IMR-90 (cell line): ENCODE results near the gene RNH1. TPM values are rescaled to one million over a fixed set of nuclear protein-coding genes. Genes with fewer than 3 reads are reported as not detected.
A peak's percentile ranks its signal among the peaks of the same experiment; 100 is the strongest.

ENCODE experiments used
- ATAC-seq: fragments of 200-7000 bp; cut with Tn5 transposase; 2 replicates; pipeline ENCODE4 v1.9.1; 2020; ENCODE audit warnings: low read depth, mild to moderate bottlenecking, moderate library complexity
- BruUV-seq: library from RNA; stranded (reverse); fragments of 400-500 nt; replicated peaks from 2 replicates; lab custom pipeline; 2021; lab: Mats Ljungman, UMichigan
- CTCF ChIA-PET: fragments of 300-600 bp; formaldehyde crosslinking; extraction: SDS; loops from one replicate; lab custom pipeline; 2021; ENCODE audit warnings: antibody characterized with exemption; lab: Yijun Ruan, JAX
- POLR2A ChIA-PET: fragments of 300-600 bp; sonication (Branson Sonifier 250); formaldehyde crosslinking; loops from one replicate; lab custom pipeline; 2022; ENCODE audit warnings: antibody characterized with exemption; ENCODE audit not compliant: unreplicated experiment; lab: Charles Lee
- DNase-seq: peaks from one replicate; pipeline ENCODE4 v3.0.0; 2013
- H2AFZ ChIP-seq: replicated peaks from 2 replicates; pipeline ENCODE3; 2013; ENCODE audit warnings: low read length, mild to moderate bottlenecking; ENCODE audit not compliant: poor library complexity
- H2AK5ac ChIP-seq: 2 replicates; pipeline ENCODE4 v1.6.1; 2013; ENCODE audit warnings: low read depth, low read length, inconsistent platforms
- H2AK9ac ChIP-seq: replicated peaks from 2 replicates; pipeline ENCODE3; 2013; ENCODE audit warnings: mild to moderate bottlenecking, low read depth, low read length, moderate library complexity; ENCODE audit not compliant: poor library complexity
- H2BK120ac ChIP-seq: 2 replicates; pipeline ENCODE4 v1.6.1; 2013; ENCODE audit warnings: low read depth, low read length, inconsistent platforms
- H2BK15ac ChIP-seq: 3 replicates; pipeline ENCODE4 v1.6.1; 2013; ENCODE audit warnings: low read depth, low read length, inconsistent platforms
- H2BK20ac ChIP-seq: 2 replicates; pipeline ENCODE4 v1.6.1; 2013; ENCODE audit warnings: low read depth, mild to moderate bottlenecking, inconsistent platforms, low read length, moderate library complexity
- H2BK5ac ChIP-seq: 2 replicates; pipeline ENCODE4 v1.6.1; 2013; ENCODE audit warnings: mild to moderate bottlenecking, low read depth, low read length, inconsistent platforms; ENCODE audit not compliant: poor library complexity, severe bottlenecking
- H3K14ac ChIP-seq: replicated peaks from 2 replicates; pipeline ENCODE4 v1.6.1; 2013; ENCODE audit warnings: low read depth, low read length, inconsistent platforms
- H3K18ac ChIP-seq: 2 replicates; pipeline ENCODE4 v1.6.1; 2013; ENCODE audit warnings: low read depth, low read length, control low read depth
- H3K23ac ChIP-seq: 2 replicates; pipeline ENCODE4 v1.6.1; 2013; ENCODE audit warnings: low read depth, low read length, inconsistent platforms
- H3K27ac ChIP-seq: 2 replicates; pipeline ENCODE4 v1.5.1; 2013; ENCODE audit warnings: mild to moderate bottlenecking, control low read depth, low read length; ENCODE audit not compliant: insufficient read depth
- H3K27me3 ChIP-seq: 2 replicates; pipeline ENCODE4 v1.6.1; 2013; ENCODE audit warnings: low read length; ENCODE audit not compliant: control insufficient read depth, insufficient read depth
- H3K36me3 ChIP-seq: 2 replicates; pipeline ENCODE4 v1.6.1; 2013; ENCODE audit warnings: low read length, mixed read lengths; ENCODE audit not compliant: control insufficient read depth, insufficient read depth
- H3K4ac ChIP-seq: 2 replicates; pipeline ENCODE4 v1.6.1; 2013; ENCODE audit warnings: low read depth, low read length, inconsistent platforms
- H3K4me1 ChIP-seq: 2 replicates; pipeline ENCODE4 v1.6.1; 2013; ENCODE audit warnings: low read length, mixed read lengths; ENCODE audit not compliant: control insufficient read depth, insufficient read depth
- H3K4me2 ChIP-seq: 2 replicates; pipeline ENCODE4 v1.6.1; 2013; ENCODE audit warnings: low read depth, mild to moderate bottlenecking, control low read depth, low read length, moderate library complexity
- H3K4me3 ChIP-seq: 2 replicates; pipeline ENCODE4 v1.5.1; 2013; ENCODE audit warnings: low read depth, mild to moderate bottlenecking, control low read depth, low read length, moderate library complexity; ENCODE audit not compliant: insufficient read depth
- H3K56ac ChIP-seq: 2 replicates; pipeline ENCODE4 v1.6.1; 2013; ENCODE audit warnings: low read length, inconsistent platforms; ENCODE audit not compliant: insufficient read depth; ENCODE audit errors: extremely low read depth
- H3K79me1 ChIP-seq, 2 experiments: 2 replicates each; pipeline ENCODE4 v1.6.1; 2013; ENCODE audit warnings: low read length in 2 of 2, inconsistent platforms in 1 of 2, low read depth in 1 of 2
- H3K9ac ChIP-seq: 2 replicates; pipeline ENCODE4 v1.6.1; 2013; ENCODE audit warnings: low read depth, low read length, control low read depth
- H3K9me1 ChIP-seq: 2 replicates; pipeline ENCODE4 v1.6.1; 2013; ENCODE audit warnings: low read length, inconsistent platforms; ENCODE audit not compliant: insufficient read depth
- H3K9me3 ChIP-seq: 2 replicates; pipeline ENCODE4 v1.6.1; 2013; ENCODE audit warnings: low read length; ENCODE audit not compliant: control insufficient read depth, insufficient read depth
- H4K20me1 ChIP-seq: 2 replicates; pipeline ENCODE4 v1.6.1; 2013; ENCODE audit warnings: low read length, inconsistent platforms; ENCODE audit not compliant: insufficient read depth
- H4K5ac ChIP-seq: 2 replicates; pipeline ENCODE4 v1.6.1; 2013; ENCODE audit warnings: mild to moderate bottlenecking, low read depth, low read length, control low read depth
- H4K8ac ChIP-seq, 2 experiments: 2 replicates each; pipeline ENCODE4 v1.6.1; 2013; ENCODE audit warnings: low read depth in 2 of 2, low read length in 2 of 2, control low read depth in 1 of 2, inconsistent platforms in 1 of 2
- H4K91ac ChIP-seq: 2 replicates; pipeline ENCODE4 v1.6.1; 2013; ENCODE audit warnings: low read depth, low read length, inconsistent platforms; ENCODE audit not compliant: insufficient read depth
- BHLHE40 ChIP-seq: fragments of 150-350 bp; IDR thresholded peaks from 2 replicates; pipeline ENCODE4 v1.6.1; 2016; ENCODE audit warnings: mild to moderate bottlenecking, low read depth, low read length
- CEBPB ChIP-seq: IDR thresholded peaks from 2 replicates; pipeline ENCODE4 v1.6.1; 2012; ENCODE audit warnings: low read depth, low read length, improper control_type of control experiment
- CHD1 ChIP-seq: IDR thresholded peaks from 2 replicates; pipeline ENCODE4 v1.6.1; 2012; ENCODE audit warnings: low read depth, low read length, improper control_type of control experiment
- FOS ChIP-seq: fragments of 150-350 bp; IDR thresholded peaks from 2 replicates; pipeline ENCODE4 v1.6.1; 2016; ENCODE audit warnings: low read depth, low read length
- MAZ ChIP-seq: IDR thresholded peaks from 2 replicates; pipeline ENCODE4 v1.6.1; 2012; ENCODE audit warnings: low read depth, mild to moderate bottlenecking, low read length, improper control_type of control experiment, moderate library complexity, borderline replicate concordance
- MXI1 ChIP-seq: IDR thresholded peaks from 2 replicates; pipeline ENCODE4 v1.6.1; 2012; ENCODE audit warnings: low read depth, mild to moderate bottlenecking, low read length, moderate library complexity, borderline replicate concordance
- NFE2L2 ChIP-seq: fragments of 150-350 bp; IDR thresholded peaks from 2 replicates; pipeline ENCODE4 v1.6.1; 2016; ENCODE audit warnings: low read depth, mild to moderate bottlenecking, low read length
- POLR2A ChIP-seq: IDR thresholded peaks from 2 replicates; pipeline ENCODE4 v1.6.1; 2012; ENCODE audit warnings: mild to moderate bottlenecking, low read depth, low read length
- RAD21 ChIP-seq: IDR thresholded peaks from 2 replicates; pipeline ENCODE4 v1.6.1; 2012; ENCODE audit warnings: low read length, improper control_type of control experiment
- RCOR1 ChIP-seq: IDR thresholded peaks from 2 replicates; pipeline ENCODE4 v1.6.1; 2012; ENCODE audit warnings: mild to moderate bottlenecking, low read length, improper control_type of control experiment; ENCODE audit not compliant: insufficient replicate concordance
- RFX5 ChIP-seq: IDR thresholded peaks from 2 replicates; pipeline ENCODE4 v1.8.0; 2012; ENCODE audit warnings: low read depth, mild to moderate bottlenecking, low read length, moderate library complexity
- SMC3 ChIP-seq: fragments of 150-350 bp; IDR thresholded peaks from 2 replicates; pipeline ENCODE4 v1.6.1; 2016; ENCODE audit warnings: low read depth, mild to moderate bottlenecking, antibody characterized with exemption, low read length, moderate library complexity
- WGBS, 2 experiments: methylation state at CpG; one replicate each; pipeline versions ENCODE4 v1.1.5 to v1.1.7; 2013; ENCODE audit warnings: missing lambda C conversion rate in 2 of 2; ENCODE audit not compliant: insufficient read length in 1 of 2; ENCODE audit errors: extremely low coverage in 2 of 2; 5-methylcytosine and 5-hydroxymethylcytosine counted together
- dilution Hi-C: fragments of 300-500 bp; cut with HindIII; formaldehyde crosslinking; loops from one replicate; pipeline ENCODE4 v1.14.3; 2018; ENCODE audit warnings: low sequenced_read_pairs; ENCODE audit not compliant: unreplicated experiment
- in situ Hi-C: fragments of 300-500 bp; cut with MboI; formaldehyde crosslinking; loops from 3 replicates; pipeline ENCODE4 v1.14.3; 2019; ENCODE audit warnings: low sequenced_read_pairs, inconsistent platforms, mixed read lengths
- intact Hi-C: fragments of 100-400 bp; cut with micrococcal nuclease; formaldehyde crosslinking; loops from 2 replicates; pipeline ENCODE4 v1.10.0; 2022
- polyA plus RNA-seq, 3 experiments: library from polyadenylated mRNA; depleted of rRNA; stranded (reverse); fragments of >200 nt; gene quantifications; 2 replicates each; pipeline ENCODE4 v1.2.3, GENCODE V29; 2012; ENCODE audit warnings: low replicate concordance in 1 of 3
- total RNA-seq: library from RNA; depleted of rRNA; stranded (reverse); fragments of >200 nt; gene quantifications from 2 replicates; pipeline ENCODE4 v1.2.3, GENCODE V29; 2012
- TF ChIP-seq, protein P1 (sequence below): fragments of 150-350 bp; IDR thresholded peaks from 2 replicates; pipeline ENCODE4 v1.6.1; 2017; ENCODE audit warnings: mild to moderate bottlenecking, antibody characterized with exemption, low read length, low read depth
- TF ChIP-seq, protein P2 (sequence below): conservative IDR thresholded peaks from 2 replicates; pipeline ENCODE4 v1.5.1; 2012; ENCODE audit warnings: mild to moderate bottlenecking, low read depth, low read length, improper control_type of control experiment
- TF ChIP-seq, protein P3 (sequence below): fragments of 150-350 bp; IDR thresholded peaks from 2 replicates; pipeline ENCODE4 v1.6.1; 2016; ENCODE audit warnings: low read depth, mild to moderate bottlenecking, low read length, moderate library complexity, borderline replicate concordance

RNH1 gene
- total and polyA plus RNA-seq, 2 of the 4 experiments (the other 2 are of a cell fraction) = 138 to 247 TPM

DNA sequence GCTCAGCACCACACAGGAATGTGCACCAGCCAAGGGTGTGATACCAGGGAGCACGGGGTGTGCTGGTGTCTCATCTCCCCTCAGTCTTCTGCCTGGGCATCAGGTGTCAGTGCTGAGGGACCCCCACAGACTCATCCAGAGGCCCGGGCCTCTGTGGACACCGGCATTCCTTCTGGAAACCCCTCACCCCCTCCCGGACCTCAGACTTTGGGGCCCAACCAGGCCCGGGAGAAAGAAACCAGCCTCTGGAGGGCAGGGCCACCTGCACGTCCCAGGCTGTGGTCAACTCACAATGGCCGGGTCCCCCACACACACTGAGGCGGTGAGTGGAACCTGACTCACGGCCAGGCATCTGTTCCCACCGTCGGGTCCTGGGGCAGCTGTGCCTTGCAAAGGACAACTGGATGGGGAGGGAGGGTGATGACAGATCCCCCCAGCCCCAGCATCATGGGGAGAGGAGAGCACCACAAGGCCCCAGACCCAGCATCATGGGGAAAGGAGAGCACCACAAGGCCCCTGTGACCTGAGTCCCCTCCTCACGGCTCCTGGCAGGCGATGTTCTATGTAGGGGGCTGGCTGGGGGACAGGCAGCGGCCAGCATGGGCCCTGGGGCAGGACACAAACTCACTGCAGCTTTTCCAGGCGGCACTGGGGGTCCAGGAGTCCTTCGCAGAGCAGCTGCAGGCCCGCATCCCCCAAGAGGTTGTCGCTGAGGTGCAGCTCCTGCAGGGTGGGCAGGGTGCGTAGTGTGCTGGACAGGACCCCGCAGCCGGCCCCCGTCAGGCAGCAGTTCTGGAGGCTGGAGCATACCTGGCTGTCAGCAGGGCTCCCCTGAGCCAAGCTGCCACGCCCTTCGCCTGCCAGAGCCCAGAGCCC is 7.6 kb downstream of the RNH1 start:
- no peak for DNase-seq
- TF ChIP-seq CEBPB (no peak), MAZ (no peak), RAD21 (no peak), SMC3 (no peak), FOS (no peak), RCOR1 (no peak), BHLHE40 (no peak), CHD1 (no peak), NFE2L2 (no peak), RFX5 (no peak), POLR2A (no peak), MXI1 (no peak)
- TF ChIP-seq, protein P1, sequence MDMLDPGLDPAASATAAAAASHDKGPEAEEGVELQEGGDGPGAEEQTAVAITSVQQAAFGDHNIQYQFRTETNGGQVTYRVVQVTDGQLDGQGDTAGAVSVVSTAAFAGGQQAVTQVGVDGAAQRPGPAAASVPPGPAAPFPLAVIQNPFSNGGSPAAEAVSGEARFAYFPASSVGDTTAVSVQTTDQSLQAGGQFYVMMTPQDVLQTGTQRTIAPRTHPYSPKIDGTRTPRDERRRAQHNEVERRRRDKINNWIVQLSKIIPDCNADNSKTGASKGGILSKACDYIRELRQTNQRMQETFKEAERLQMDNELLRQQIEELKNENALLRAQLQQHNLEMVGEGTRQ = no peak
- TF ChIP-seq, protein P2, sequence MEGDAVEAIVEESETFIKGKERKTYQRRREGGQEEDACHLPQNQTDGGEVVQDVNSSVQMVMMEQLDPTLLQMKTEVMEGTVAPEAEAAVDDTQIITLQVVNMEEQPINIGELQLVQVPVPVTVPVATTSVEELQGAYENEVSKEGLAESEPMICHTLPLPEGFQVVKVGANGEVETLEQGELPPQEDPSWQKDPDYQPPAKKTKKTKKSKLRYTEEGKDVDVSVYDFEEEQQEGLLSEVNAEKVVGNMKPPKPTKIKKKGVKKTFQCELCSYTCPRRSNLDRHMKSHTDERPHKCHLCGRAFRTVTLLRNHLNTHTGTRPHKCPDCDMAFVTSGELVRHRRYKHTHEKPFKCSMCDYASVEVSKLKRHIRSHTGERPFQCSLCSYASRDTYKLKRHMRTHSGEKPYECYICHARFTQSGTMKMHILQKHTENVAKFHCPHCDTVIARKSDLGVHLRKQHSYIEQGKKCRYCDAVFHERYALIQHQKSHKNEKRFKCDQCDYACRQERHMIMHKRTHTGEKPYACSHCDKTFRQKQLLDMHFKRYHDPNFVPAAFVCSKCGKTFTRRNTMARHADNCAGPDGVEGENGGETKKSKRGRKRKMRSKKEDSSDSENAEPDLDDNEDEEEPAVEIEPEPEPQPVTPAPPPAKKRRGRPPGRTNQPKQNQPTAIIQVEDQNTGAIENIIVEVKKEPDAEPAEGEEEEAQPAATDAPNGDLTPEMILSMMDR = no peak
- TF ChIP-seq, protein P3, sequence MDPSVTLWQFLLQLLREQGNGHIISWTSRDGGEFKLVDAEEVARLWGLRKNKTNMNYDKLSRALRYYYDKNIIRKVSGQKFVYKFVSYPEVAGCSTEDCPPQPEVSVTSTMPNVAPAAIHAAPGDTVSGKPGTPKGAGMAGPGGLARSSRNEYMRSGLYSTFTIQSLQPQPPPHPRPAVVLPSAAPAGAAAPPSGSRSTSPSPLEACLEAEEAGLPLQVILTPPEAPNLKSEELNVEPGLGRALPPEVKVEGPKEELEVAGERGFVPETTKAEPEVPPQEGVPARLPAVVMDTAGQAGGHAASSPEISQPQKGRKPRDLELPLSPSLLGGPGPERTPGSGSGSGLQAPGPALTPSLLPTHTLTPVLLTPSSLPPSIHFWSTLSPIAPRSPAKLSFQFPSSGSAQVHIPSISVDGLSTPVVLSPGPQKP = no peak

More for the DNA sequence above, 7.6 kb downstream of the RNH1 start:
- Histone ChIP-seq H4K5ac (no peak overlapping the region), H4K20me1 (peaks cover 23% of the 10 kb centered on the region), H3K18ac (no peak overlapping the region), H3K36me3 (peaks cover 67% of the 10 kb centered on the region), H4K8ac (no peak overlapping the region), H3K27me3 (no peaks in the 10 kb centered on the region), H3K4me1 (peaks cover 6% of the 10 kb centered on the region; the same call in 1 of the 2 replicates), H3K4me3 (no peak overlapping the region), H3K9me1 (peaks cover 10% of the 10 kb centered on the region), H4K91ac (no peak overlapping the region), H3K56ac (no peak overlapping the region), H3K79me1 (peaks cover 22 to 74% of the 10 kb centered on the region in 2 experiments), H3K23ac (no peak overlapping the region), H2BK15ac (no peak overlapping the region), H2AK9ac (peak overlapping the region; percentile 16), H3K4me2 (no peak overlapping the region), H2AFZ (peak overlapping the region; percentile 32), H3K9ac (no peak overlapping the region), H3K4ac (no peak overlapping the region), H3K27ac (no peak overlapping the region), H2BK20ac (no peak overlapping the region), H2BK120ac (no peak overlapping the region), H3K9me3 (peaks cover 2% of the 10 kb centered on the region; the same call in 1 of the 2 replicates), H3K14ac (no peak overlapping the region), H2AK5ac (no peak overlapping the region), H2BK5ac (no peak overlapping the region)
- BruUV-seq = no TSS peak
- CTCF ChIA-PET = no interaction called here
- no peak for ATAC-seq
- dilution Hi-C loops (no loop called here), intact Hi-C loops (no loop called here), in situ Hi-C loops (no loop called here)
- POLR2A ChIA-PET = no interaction called here
- WGBS, 2 experiments = 91% methylated on average over 7 of the region's 24 CpGs; no CpG with 5 or more reads in 1 of the 2 experiments
